ENCODE results near the gene SPIRE1. TPM values are rescaled to one million over a fixed set of nuclear protein-coding genes. Genes with fewer than 3 reads are reported as not detected.

The SPIRE1 gene
- total RNA-seq, 1 experiment from 2014 or later = 26.1 TPM

DNA sequence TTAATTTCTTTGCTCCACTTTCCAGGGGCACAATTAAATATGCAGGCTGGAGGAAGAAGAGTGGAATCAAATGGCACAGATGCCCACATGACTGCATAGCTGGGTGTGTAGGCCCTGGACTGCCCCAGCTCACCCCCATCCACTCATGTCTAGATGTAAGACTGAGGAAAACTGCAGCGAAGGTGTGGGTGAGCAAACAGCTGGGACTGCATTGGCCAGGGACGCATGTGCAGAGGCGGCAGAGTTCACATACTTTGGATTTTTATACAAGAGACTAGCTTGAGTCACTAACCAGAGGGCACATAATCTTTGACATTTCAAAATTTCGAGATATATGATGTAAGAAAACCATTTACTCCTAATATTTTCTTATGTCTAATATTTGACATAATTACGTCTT, 60.1 kb downstream of the SPIRE1 start:
- Histone ChIP-seq H3K4me3 (no peak overlapping the region), H3F3A (ENCODE audit: insufficient read depth, low read depth) (peaks cover 35% of the 10 kb centered on the region), H3K4me2 (peak overlapping the region; percentile 69), H3K36me3 (ENCODE audit: low read depth) (no peaks in the 10 kb centered on the region), H3K4me1 (replicated peaks; ENCODE audit: insufficient read depth) (peaks cover 54% of the 10 kb centered on the region), H3K9me2 (ENCODE audit: insufficient read depth) (no peaks in the 10 kb centered on the region), H3K79me2 (ENCODE audit: low read depth) (no peaks in the 10 kb centered on the region), H3K27me3 (ENCODE audit: insufficient read depth, low read depth) (no peaks in the 10 kb centered on the region), H2AFZ (no peak overlapping the region), H3K9me3 (ENCODE audit: insufficient read depth, low read depth) (no peaks in the 10 kb centered on the region; the same call in 1 of the 2 replicates), H4K20me1 (ENCODE audit: insufficient read depth) (no peaks in the 10 kb centered on the region), H3K27ac (peak overlapping the region; percentile 90)
- TF ChIP-seq EZH2 (IDR thresholded peaks at IDR 0.05; ENCODE audit: low read depth) = no peak
- intact Hi-C loops (cut with micrococcal nuclease; ENCODE audit: unreplicated experiment) = loop anchor here (1.0 to 5.0 kb wide), 3 partner anchors 10 to 200 kb away; no protein-coding TSS in a partner anchor
- CTCF ChIA-PET = no interaction called here
- BruUV-seq (replicated peaks) = no TSS peak
- peak; percentile 86 to 92 for DNase-seq
- POLR2A ChIA-PET (ENCODE audit: unreplicated experiment) = interaction anchor here (0.6 to 0.7 kb wide), 2 partner anchors 13 to 32 kb away, joined by 4 to 5 read pairs; no protein-coding TSS in a partner anchor

DNA sequence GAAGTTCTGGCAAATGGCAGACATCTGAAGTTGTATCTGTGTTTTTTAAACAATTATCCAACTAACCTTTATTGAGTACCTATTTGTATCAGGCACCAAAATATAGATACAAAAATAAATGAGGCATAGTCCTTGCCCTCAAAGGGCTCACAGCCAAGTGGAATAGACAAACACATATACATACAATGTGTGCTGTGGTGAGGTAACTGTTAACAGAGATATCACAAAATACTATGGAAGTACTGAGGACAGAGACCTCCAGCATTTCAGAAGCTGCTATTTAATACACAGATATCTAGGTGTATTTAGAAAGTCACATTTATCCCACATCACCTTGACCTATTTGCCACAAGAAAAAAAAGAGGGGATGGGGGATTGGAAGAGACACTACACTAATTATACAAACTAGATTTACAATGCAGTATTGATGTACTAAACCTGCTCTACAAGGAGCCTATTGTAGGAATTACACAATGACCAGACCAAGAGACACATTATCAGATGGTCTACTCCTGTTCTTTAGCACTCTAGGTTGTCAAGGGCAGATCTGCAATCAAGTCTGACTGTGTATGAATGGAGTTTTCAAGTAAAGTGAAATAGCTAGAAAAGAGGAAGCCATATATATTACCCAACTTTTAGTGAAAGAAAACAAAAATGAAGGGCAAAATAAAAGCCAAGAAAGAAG, 62.2 kb downstream of the SPIRE1 start:
- Histone ChIP-seq H3K4me1 (replicated peaks; ENCODE audit: insufficient read depth) (peaks cover 54% of the 10 kb centered on the region), H3K4me3 (no peak overlapping the region), H3K27ac (no peak overlapping the region), H3K9me3 (ENCODE audit: insufficient read depth, low read depth) (no peaks in the 10 kb centered on the region; the same call in 1 of the 2 replicates), H3K27me3 (ENCODE audit: insufficient read depth, low read depth) (no peaks in the 10 kb centered on the region), H3K4me2 (peak overlapping the region; percentile 46), H2AFZ (no peak overlapping the region), H3K36me3 (ENCODE audit: low read depth) (no peaks in the 10 kb centered on the region), H3K9me2 (ENCODE audit: insufficient read depth) (no peaks in the 10 kb centered on the region), H3K79me2 (ENCODE audit: low read depth) (no peaks in the 10 kb centered on the region), H3F3A (ENCODE audit: insufficient read depth, low read depth) (peaks cover 35% of the 10 kb centered on the region), H4K20me1 (ENCODE audit: insufficient read depth) (no peaks in the 10 kb centered on the region)
- no peak for TF ChIP-seq EZH2 (IDR thresholded peaks at IDR 0.05; ENCODE audit: low read depth)
- TF ChIP-seq CTCF (conservative IDR thresholded peaks at IDR 0.05) = no peak
- intact Hi-C loops (cut with micrococcal nuclease; ENCODE audit: unreplicated experiment) = loop anchor here (5.0 kb wide), 1 partner anchor 198 kb away; no protein-coding TSS in a partner anchor
- CTCF ChIA-PET = no interaction called here
- no TSS peak for BruUV-seq (replicated peaks)
- POLR2A ChIA-PET (ENCODE audit: unreplicated experiment) = no interaction called here
- no peak for DNase-seq

DNA sequence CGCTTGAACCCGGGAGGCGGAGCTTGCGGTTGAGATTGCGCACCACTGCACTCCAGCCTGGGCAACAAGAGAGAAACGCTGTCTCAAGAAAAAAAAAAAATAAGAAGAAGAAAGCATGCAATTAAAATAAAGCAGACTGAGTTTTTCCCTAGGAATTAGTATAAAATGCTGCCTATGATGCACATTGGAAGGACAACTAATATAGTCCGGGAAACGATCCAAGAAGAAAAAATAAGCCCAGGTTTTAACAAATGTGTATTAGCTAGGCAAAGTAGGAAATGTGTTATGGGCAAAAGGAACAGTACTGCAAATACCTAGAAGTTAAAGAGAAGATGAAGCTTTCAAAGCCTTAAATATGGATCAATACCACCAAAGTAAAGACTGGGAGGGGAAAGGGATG, 64.0 kb downstream of the SPIRE1 start:
- ChIA-PET POLR2A (ENCODE audit: unreplicated experiment) (no interaction called here), CTCF (interaction anchor here (0.6 to 0.7 kb wide), 2 partner anchors 54 to 90 kb away, joined by 3 to 6 read pairs; no protein-coding TSS in a partner anchor)
- BruUV-seq (replicated peaks) = no TSS peak
- TF ChIP-seq EZH2 (IDR thresholded peaks at IDR 0.05; ENCODE audit: low read depth) = no peak
- TF ChIP-seq CTCF (conservative IDR thresholded peaks at IDR 0.05) = no peak
- Histone ChIP-seq H3K4me2 (no peak overlapping the region), H2AFZ (no peak overlapping the region), H4K20me1 (ENCODE audit: insufficient read depth) (no peaks in the 10 kb centered on the region), H3F3A (ENCODE audit: insufficient read depth, low read depth) (peaks cover 26% of the 10 kb centered on the region), H3K9me3 (ENCODE audit: insufficient read depth, low read depth) (no peaks in the 10 kb centered on the region; the same call in 1 of the 2 replicates), H3K36me3 (ENCODE audit: low read depth) (no peaks in the 10 kb centered on the region), H3K4me1 (replicated peaks; ENCODE audit: insufficient read depth) (peaks cover 36% of the 10 kb centered on the region), H3K27ac (no peak overlapping the region), H3K27me3 (ENCODE audit: insufficient read depth, low read depth) (no peaks in the 10 kb centered on the region), H3K4me3 (no peak overlapping the region), H3K79me2 (ENCODE audit: low read depth) (no peaks in the 10 kb centered on the region), H3K9me2 (ENCODE audit: insufficient read depth) (no peaks in the 10 kb centered on the region)
- DNase-seq = no peak
- intact Hi-C loops (cut with micrococcal nuclease; ENCODE audit: unreplicated experiment) = no loop called here

All from PC-9 (cell line).